ENCODE data around the gene TBC1D1.

DNA sequence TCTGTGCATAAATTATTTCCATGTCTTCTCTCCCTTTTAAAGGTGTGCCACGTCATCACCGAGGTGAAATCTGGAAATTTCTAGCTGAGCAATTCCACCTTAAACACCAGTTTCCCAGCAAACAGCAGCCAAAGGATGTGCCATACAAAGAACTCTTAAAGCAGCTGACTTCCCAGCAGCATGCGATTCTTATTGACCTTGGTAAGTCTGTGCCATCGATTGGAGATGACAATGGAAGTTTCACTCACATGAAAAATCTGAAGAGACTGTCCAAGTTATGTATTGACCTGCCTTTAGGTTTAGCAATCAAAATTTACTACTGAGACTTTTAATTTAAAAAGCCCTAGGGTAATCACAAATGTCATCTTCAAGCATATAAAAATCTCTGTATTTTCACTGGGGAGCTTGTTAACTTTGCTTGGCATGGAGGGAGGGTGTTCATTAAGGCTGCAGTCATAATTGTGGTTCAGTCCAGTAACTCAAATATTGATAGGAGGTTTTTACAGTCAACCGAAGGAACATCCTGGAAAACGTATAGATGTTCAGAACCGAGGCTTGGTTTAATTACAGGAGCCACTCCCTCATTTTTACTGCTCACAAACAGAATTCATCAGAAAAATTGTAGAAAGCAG, 212.2 kb downstream of the TBC1D1 start:
- TF ChIP-seq POLR2AphosphoS5 (IDR thresholded peaks at IDR 0.05; ENCODE audit: insufficient read depth in 1 of 2, low read depth in 1 of 2), result no peak
- TF ChIP-seq, protein P1, sequence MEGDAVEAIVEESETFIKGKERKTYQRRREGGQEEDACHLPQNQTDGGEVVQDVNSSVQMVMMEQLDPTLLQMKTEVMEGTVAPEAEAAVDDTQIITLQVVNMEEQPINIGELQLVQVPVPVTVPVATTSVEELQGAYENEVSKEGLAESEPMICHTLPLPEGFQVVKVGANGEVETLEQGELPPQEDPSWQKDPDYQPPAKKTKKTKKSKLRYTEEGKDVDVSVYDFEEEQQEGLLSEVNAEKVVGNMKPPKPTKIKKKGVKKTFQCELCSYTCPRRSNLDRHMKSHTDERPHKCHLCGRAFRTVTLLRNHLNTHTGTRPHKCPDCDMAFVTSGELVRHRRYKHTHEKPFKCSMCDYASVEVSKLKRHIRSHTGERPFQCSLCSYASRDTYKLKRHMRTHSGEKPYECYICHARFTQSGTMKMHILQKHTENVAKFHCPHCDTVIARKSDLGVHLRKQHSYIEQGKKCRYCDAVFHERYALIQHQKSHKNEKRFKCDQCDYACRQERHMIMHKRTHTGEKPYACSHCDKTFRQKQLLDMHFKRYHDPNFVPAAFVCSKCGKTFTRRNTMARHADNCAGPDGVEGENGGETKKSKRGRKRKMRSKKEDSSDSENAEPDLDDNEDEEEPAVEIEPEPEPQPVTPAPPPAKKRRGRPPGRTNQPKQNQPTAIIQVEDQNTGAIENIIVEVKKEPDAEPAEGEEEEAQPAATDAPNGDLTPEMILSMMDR (IDR thresholded peaks at IDR 0.05), result no peak
- no peak for TF ChIP-seq POLR2A (IDR thresholded peaks at IDR 0.05)

All from vagina (tissue), 2 donors.